HG03135 (cell line): ENCODE data around the gene TRIM56.
"Not testable (repeated sequence)": the region's sequence is repeated elsewhere in the genome, so short reads cannot be mapped to it uniquely, and the experiment has no call there.

Experiments used
- ATAC-seq: cut with Tn5 transposase; IDR thresholded peaks from one replicate; pipeline ENCODE4 v1.9.1; 2021; ENCODE audit warnings: mild to moderate bottlenecking, moderate library complexity; ENCODE audit not compliant: unreplicated experiment

The TRIM56 gene

DNA sequence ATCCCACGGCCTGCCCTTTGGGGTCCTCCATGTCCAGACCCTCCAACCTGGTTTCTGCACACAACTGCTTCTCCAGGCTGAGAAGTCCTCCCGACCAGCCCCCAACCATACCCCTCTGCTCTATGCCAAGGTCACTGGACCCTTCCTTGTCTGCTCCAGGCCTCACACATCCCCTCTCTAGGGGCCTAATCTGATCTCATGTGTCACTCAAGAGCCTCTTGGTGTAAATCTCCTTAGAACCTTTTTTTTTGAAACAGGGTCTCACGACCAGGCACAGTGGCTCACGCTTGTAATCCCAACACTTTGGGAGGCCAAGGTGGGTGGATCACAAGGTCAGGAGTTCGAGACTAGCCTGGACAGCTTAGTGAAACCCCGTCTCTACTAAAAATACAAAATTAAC, 24.1 kb downstream of the TRIM56 start:
- ATAC-seq = no peak

DNA sequence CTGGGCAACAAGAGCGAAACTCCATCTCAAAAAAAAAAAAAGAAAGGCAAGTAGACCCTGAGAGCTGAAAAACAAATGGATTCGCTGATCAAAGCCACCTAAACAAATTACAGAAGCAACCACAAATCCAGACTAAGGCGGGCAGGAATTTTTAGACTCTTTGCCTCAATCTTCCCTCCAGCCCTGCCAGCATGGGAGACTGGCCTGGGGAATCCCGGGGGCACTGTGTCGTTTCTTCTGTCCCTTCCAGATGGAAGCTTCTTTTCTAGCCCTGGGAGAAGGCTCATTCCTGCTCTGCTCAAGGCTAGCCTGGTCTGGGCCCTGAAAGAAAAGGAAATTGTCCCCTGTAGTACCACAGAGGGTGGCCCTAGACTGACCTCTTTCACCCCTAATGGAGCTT, 26.0 kb downstream of the TRIM56 start:
- ATAC-seq = no peak

DNA sequence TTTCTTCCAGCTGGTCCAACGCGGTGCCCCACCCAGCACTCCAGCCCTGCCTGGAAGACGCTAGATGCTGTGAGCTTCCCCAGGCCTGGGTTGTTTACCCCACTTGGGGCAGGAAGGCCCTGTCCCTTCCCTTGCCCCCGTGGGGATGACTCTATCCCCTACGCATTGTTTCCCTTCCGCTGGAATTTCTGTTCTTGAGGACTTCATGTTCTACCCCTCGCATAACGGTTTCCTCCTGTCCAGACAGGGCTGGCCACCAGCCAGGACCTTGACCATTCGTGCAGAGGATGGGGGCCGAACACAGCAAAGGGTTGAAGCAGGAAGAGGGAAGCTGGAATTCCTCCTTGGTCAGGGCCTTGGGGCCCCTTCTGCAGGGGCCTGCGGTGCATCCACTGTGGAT, 27.0 kb downstream of the TRIM56 start:
- ATAC-seq = no peak

DNA sequence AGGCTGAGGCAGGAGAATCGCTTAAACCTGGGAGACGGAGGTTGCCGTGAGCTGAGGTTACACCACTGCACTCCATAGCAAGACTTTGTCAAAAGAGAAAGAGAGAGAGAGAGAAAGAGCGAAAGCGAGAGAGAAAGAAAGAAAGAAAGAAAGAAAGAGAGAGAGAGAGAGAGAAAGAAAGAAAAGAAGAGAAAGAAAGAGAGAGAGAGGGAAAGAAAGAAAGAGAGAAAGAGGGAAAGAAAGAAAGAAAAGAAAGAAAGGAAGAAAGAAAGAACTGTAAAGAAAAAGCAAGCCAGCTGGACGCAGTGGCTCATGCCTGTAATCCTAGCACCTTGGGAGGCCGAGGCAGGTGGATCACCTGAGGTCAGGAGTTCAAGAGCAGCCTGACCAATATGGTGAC, 27.9 kb downstream of the TRIM56 start:
- not testable (repeated sequence) for ATAC-seq

DNA sequence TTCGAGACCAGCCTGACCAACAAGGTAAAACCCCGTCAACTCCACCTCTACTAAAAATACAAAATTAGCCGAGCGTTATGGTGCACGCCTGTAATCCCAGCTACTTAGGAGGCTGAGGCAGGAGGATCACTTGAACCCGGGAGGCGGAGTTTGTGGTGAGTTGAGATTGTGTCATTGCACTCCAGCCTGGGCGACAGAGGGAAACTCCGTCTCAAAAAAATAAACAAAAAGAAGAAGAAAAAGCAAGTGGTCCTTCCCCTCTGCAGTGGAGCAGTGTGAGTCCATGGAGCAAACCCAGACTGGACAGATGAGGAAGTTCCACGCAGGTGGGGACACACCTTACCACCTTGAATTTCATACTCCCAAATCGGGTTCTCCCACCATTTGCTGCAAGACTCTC, 28.6 kb downstream of the TRIM56 start:
- no peak for ATAC-seq

DNA sequence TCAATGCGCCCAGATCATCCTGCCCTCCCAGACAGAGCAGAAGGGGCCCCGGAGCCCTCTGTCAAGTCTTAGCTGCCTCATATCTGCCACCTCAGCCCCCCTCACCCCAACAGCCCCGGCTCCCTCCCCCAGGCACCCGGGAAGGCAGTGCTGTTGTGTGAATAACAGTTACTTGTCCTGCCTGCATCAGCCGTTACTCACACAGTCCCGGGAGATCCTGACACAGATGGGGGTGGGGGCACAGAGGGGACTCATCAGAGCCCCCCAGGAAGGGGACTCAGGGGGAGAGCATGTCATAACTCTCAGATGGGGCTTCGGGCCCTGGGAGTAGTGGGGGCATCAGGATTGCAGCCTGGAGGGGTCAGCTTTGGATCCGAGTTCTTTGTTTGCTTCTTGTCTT, 29.2 kb downstream of the TRIM56 start:
- no peak for ATAC-seq

DNA sequence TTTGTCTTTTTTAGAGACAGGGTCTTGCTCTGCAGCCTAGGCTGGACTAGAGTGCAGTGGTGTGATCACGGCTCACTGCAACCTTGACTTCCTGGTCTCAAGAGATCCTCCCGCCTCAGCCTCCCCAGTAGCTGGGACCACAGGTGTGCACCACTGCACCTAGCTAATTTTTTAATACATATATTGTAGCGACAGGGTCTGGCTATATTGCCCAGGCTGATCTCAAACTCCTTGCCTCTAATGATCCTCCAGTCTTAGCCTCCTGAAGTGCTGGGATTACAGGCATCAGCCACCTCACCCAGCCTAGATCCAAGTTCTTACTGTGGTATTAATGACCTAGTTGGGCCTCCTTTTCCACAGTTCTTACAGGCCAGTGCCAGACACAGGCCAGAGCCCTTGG, 29.9 kb downstream of the TRIM56 start:
- ATAC-seq = no peak

DNA sequence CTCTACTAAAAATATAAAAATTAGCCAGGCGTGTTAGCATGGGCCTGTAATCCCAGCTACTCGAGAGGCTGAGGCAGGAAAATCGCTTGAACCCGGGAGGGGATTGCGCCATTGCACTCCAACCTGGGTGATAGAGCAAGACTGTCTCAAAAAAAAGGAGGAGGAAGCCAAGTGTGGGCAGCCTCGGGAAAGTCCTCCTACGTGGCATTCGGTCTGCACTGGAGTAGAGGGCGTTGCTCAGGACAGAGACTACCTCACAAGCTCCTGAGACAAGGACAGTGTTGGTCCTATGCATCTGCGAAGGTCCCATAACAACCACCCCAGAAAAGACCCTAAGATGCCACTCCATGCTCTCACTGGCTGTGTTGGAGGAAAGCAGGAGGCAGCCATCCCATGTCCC, 31.6 kb downstream of the TRIM56 start:
- ATAC-seq = no peak

DNA sequence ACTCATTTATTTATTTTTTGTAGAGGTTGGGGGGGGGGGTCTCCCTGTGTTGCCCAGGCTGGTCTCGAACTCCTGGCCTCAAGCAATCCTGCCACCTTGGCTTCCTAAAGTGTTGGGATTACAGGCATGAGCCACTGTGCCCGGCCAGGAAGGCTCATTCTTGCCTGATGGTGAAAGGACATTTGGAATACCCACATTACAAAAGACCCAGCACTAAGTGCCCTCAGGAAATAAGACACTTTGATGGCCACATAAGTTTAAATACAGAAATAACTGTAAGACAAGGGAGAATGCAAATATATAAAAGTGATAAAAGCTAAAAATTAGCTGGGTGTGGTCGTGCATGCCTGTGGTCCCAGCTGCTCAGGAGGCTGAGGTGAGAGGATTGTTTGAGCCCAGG, 33.6 kb downstream of the TRIM56 start:
- ATAC-seq = no peak

DNA sequence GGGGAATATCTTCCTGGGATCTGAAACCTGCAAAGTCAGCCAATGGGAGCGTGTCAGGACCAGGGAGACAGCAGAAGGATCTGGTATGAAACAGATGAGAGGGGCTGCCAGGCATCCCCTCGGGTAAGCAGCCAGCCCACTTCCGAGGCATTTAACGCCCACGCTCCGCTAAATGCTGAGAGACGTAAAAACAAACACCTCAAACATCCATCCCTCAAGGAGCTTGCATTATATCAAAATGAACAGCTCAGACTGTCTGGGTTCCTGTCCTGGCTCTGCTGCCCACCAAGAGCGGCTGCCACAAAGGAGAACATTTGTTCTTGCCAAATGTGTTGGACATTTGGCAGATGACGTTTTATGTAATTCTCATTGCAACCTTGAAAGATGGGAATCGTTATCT, 34.6 kb downstream of the TRIM56 start:
- ATAC-seq = no peak

DNA sequence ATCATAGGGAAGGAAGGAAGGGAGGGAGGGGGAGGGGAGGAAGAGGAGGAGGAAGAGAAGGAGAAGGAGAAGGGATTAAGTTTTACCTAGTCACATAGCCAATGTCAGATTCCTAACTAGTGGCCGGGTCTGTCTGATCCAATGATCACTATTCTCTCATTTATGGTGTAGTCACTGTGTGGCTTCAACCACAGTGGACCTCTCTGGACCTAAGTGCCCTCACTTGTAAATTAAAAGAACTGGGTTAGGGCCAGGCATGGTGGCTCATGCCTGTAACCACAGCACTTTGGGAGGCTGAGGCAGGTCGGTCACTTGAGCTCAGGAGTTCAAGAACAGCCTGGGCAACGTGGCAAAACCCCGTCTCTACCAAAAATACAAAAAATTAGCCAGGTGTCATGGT, 35.0 kb downstream of the TRIM56 start:
- no peak for ATAC-seq

DNA sequence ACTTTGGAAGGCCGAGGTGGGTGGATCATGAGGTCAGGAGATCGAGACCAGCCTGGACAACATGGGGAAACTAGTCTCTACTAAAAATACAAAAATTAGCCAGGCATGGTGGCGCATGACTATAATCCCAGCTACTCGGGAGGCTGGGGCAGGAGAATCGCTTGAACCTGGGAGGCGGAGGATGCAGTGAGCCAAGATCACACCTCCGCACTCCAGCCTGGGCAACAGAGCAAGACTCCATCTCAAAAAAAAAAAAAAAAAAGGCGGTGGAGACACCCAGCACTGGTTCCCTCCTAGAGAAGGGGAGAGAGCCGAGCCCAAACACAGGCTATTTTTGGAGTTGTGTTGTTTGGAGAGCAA, 36.3 kb downstream of the TRIM56 start:
- ATAC-seq = not testable (repeated sequence)

DNA sequence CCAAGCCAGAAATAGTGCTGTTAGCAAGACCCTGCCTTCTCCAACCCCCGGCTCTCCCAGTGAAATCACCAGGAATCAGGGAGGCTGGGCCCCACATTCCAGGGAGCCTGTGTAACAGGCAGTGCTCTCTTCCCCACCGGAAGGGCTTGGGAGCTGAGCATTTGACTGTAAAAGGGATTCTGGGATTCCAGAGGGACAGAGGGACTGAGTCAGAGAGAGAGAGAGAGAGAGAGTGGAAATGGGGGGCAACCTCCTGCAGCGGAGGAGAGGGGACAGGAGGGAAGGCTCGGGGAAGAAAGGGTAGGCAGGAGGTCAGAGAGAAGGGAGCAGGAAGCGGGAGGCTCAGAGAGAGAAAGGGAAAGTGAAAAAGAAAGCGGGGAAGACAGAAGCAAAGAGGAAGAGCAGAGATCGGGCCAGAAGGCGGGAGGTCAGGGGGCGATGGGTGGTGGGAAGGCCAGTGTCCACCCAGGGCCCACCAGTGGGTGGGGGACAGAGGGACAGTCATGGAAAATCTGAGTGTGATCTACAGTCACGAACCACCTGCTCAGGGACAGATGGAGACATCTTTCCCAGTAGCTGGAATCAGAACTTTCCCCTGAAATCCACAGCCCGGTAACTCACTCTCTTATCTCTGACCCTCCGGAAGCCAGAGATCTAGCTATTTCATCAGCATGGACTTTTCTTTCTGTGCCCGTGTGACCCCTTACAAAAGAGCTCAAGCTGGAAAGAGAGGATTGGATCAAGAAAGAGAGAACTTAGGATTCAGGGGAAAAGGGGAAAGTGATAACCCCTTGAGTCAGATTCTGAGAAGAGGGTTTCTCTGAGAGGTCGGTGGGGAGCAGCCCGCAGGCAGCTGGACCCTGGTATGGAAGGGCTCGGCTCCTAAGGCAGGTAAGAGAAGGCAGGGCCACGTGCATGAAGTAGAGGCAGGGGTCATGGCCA, 37.0 kb downstream of the TRIM56 start:
- no peak for ATAC-seq

DNA sequence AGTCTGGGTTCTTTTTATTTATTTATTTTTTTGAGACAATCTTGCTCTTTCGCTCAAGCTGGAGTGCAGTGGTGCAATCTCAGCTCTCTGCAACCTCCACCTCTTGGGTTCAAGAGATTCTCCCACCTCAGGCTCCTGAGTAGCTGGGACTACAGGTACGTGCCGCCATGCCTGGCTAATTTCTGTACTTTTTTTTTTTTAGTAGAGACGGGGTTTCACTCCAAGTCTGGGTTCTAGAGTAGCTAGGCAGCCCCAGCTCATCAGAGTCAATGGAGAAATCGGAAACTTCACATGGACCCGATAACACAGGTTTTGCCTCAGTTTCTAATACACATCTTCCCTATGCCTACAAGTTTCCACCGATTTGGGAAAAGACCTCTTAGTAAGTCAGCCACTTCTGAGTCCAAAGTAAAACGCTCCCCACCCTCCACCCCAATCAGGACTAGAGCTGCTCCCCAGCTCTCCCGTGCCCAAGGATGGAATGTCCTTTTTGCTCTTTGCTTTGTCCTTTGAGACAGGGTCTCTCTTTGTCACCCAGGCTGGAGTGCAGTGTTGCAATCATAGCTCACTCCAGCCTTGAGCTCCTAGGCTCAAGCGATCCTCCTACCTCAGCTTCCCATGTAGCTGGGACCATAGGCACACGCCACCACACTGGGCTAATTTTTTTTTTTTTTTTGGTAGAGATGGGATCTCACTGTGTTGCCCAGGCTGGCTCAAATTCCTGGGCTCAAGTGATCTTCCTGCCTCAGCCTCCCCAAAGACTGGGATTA, 37.8 kb downstream of the TRIM56 start:
- ATAC-seq = no peak

DNA sequence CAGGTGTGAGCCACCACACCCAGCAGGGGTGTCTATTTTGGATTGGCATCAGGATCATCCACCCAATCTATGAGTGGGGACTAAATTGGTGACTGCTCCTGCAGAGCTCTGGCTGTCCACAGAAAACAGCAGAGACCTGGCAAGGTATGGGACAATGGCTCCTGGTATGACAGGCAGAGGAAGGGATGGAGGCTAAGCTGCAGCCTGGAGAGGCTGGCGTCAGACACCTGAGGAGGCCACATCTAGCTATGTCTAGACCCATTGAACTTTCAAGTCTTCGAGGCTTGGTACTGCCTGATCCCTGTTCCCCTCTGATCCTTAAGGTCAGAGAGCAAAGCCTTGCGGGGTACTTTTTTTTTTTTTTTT, 38.4 kb downstream of the TRIM56 start:
- no peak for ATAC-seq

DNA sequence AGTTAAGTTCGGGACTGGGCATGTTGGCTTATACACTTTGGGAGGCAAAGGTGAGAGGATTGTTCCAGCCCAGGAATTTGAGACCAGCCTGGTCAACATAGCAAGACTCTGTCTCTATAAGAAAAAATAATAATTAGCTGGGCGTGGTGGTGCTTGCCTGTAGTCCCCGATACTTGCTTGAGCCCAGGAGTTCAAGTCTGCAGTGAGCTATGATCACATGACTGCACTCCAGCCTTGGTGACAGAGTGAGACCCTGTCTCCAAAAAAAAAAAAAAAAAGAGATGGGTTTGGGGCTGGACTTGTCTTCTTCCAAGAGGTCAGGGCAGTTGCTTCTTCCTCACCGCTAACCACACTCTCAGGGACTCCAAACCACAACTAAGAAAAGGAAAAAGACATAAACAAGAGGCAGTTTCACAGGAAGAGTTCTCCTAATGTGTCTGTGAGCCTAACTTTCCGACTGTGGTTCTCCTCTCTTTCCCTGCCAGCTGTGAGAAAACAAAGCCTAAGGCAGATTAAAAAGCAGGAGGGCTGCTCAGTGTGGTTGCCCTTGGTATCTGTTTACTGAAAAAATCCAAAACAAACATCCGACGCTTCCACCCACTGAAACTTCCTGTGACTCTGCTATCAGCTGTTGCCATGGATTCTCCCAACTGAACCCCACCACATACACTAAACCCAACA, 39.2 kb downstream of the TRIM56 start:
- ATAC-seq = no peak

DNA sequence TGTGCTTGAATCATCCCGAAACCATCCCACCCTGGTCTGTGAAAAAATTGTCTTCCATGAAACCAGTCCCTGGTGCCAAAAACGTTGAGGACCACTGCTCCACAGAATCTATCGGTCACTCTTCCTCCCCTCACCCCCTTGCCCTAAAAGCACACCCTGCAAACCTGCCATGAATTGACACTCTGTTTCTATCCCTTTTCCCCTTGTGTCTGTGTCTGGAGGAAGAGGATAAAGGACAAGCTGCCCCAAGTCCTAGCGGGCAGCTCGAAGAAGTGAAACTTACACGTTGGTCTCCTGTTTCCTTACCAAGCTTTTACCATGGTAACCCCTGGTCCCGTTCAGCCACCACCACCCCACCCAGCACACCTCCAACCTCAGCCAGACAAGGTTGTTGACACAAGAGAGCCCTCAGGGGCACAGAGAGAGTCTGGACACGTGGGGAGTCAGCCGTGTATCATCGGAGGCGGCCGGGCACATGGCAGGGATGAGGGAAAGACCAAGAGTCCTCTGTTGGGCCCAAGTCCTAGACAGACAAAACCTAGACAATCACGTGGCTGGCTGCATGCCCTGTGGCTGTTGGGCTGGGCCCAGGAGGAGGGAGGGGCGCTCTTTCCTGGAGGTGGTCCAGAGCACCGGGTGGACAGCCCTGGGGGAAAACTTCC, 40.8 kb downstream of the TRIM56 start:
- ATAC-seq = peak; percentile 55

DNA sequence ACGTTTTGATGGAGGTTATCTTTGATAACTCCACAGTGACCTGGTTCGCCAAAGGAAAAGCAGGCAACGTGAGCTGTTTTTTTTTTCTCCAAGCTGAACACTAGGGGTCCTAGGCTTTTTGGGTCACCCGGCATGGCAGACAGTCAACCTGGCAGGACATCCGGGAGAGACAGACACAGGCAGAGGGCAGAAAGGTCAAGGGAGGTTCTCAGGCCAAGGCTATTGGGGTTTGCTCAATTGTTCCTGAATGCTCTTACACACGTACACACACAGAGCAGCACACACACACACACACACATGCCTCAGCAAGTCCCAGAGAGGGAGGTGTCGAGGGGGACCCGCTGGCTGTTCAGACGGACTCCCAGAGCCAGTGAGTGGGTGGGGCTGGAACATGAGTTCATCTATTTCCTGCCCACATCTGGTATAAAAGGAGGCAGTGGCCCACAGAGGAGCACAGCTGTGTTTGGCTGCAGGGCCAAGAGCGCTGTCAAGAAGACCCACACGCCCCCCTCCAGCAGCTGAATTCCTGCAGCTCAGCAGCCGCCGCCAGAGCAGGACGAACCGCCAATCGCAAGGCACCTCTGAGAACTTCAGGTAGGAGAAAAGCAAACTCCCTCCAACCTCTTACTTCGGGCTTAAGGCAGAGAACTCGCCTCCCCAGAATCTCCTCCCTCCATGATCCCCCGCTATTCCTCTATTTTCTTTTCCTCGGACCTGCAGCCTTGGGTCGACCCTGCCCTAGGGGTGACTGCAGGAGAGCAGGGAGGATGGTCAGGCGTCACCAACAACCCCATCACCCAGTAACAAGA, 41.6 kb downstream of the TRIM56 start, which contains the start of gene SERPINE1:
Gene SERPINE1, plus strand, starts transcription at position 454 of the 809 bp plus-strand sequence. CDS start 1,290 bp downstream, outside the sequence.
- ATAC-seq = peak; percentile 40

DNA sequence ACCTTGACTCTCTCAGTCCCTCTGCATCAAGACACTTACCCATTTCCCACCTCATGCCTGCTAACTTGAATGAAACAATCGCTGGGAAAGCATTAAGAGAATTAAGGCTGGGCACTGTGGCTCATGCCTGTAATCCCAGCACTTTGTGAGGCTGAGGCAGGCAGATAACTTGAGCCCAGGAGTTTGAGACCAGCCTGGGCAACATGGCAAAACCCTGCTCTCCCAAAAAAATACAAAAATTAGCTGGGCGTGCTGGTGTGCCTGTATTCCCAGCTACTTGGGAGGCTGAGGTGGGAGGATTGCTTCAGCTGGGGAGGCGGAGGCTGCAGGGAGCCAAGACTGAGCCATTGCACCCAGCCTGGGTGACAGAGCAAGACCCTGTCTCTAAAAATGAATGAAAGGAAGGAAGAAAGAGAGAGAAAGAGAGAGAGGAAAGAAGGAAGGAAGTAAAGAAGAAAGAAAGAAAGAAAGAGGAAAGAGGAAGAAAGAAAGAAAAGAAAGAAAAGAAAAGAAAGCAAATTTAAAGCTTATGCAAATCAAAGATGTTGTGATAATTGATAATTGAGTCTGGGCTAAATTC, 42.3 kb downstream of the TRIM56 start:
- ATAC-seq = no peak
